Activated T-cell treated with anti-CD3 and anti-CD28 coated beads, Interleukin-2, amount 50 U/mL, for 72 hours (primary cell): ENCODE measurements around the gene PBRM1. TPM values are rescaled to one million over a fixed set of nuclear protein-coding genes. Genes with fewer than 3 reads are reported as not detected.
A peak's percentile ranks its signal among the peaks of the same experiment; 100 is the strongest.

Experiments
- ATAC-seq, 2 donors: fragments of 150-1000 bp; cut with Tn5 transposase; replicated peaks in 1 of 2; 2 replicates each; pipeline ENCODE4 v1.10.0; 2021; ENCODE audit warnings: moderate library complexity in 2 of 2, mild to moderate bottlenecking in 1 of 2
- DNase-seq, 2 donors: peaks; one replicate each; pipeline ENCODE4 v3.0.0; 2021 to 2022; ENCODE audit warnings: mixed read lengths in 1 of 2
- H3K27ac Mint-ChIP-seq: one replicate; pipeline ENCODE4 v1.8.0; 2022; ENCODE audit warnings: mild to moderate bottlenecking, moderate library complexity, mixed read lengths
- H3K27me3 Mint-ChIP-seq: one replicate; pipeline ENCODE4 v1.8.0; 2022; ENCODE audit warnings: low read depth, mixed read lengths
- H3K36me3 Mint-ChIP-seq, 2 donors: one replicate each; pipeline ENCODE4 v1.8.0; 2022; ENCODE audit warnings: mixed read lengths in 2 of 2, mild to moderate bottlenecking in 1 of 2; ENCODE audit not compliant: insufficient read depth in 2 of 2
- H3K4me1 Mint-ChIP-seq: one replicate; pipeline ENCODE4 v1.8.0; 2022; ENCODE audit warnings: low read depth, mixed read lengths
- H3K4me3 Mint-ChIP-seq, 2 donors: one replicate each; pipeline ENCODE4 v1.8.0; 2022; ENCODE audit warnings: mild to moderate bottlenecking in 2 of 2, mixed read lengths in 2 of 2, moderate library complexity in 2 of 2
- H3K9me3 Mint-ChIP-seq, 2 donors: one replicate each; pipeline ENCODE4 v1.8.0; 2022; ENCODE audit warnings: mixed read lengths in 2 of 2
- total RNA-seq, 2 donors: library from RNA; stranded (reverse); gene quantifications; one replicate each; pipeline ENCODE4 v1.2.3, GENCODE V29; 2022

Gene PBRM1
- total RNA-seq, 2 donors from 2014 or later: 66.2 to 66.7 TPM

DNA sequence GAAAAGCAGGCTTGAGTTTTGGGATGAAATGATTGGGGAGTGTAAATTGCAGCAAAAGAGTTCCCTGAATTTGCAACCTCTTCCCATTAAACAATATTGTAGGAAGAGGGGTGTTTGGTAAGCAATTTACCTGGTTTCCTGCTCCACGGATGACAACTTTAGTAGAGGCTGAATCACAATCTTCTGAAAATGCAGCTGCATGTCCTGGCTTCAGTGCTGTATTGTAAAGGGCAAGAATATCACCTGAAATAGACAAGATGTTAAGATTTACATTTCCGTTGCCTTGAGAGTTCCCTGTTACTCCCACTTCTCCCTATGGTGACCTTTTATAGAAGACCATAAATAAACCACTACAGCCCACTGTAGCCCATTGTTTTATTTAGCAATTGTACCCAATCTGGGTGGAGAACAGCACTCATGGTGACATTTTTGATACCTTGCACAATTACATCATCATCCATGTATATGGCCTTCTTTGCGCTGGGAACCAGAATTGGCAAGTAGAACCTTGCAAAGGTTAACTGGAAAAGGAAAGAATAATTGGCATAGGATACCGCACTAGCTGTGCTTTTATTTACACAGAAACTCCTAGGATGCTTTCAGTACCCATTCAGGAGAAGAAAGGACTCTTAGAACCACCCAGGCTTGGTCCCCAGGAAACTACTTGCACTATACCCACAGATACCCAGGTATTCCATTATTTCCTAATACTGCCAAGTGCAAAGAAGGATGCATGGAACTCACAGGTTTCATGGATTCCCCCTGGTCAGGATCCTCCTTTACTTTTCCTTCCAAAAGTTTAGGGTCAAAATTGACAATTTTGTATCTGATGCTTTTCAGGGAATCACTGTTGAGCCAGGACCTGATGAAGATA lies 10.3 kb upstream of the PBRM1 start:
- H3K4me1 Mint-ChIP-seq: peaks cover 46% of the 10 kb centered on the region
- no peak overlapping the region for H3K4me3 Mint-ChIP-seq
- peak overlapping the region; percentile 96 for H3K27ac Mint-ChIP-seq
- peaks cover 9 to 34% of the 10 kb centered on the region in 2 donors for H3K36me3 Mint-ChIP-seq
- DNase-seq (no peak), ATAC-seq (no peak)
- H3K27me3 Mint-ChIP-seq: no peaks in the 10 kb centered on the region
- H3K9me3 Mint-ChIP-seq: no peaks in the 10 kb centered on the region

DNA sequence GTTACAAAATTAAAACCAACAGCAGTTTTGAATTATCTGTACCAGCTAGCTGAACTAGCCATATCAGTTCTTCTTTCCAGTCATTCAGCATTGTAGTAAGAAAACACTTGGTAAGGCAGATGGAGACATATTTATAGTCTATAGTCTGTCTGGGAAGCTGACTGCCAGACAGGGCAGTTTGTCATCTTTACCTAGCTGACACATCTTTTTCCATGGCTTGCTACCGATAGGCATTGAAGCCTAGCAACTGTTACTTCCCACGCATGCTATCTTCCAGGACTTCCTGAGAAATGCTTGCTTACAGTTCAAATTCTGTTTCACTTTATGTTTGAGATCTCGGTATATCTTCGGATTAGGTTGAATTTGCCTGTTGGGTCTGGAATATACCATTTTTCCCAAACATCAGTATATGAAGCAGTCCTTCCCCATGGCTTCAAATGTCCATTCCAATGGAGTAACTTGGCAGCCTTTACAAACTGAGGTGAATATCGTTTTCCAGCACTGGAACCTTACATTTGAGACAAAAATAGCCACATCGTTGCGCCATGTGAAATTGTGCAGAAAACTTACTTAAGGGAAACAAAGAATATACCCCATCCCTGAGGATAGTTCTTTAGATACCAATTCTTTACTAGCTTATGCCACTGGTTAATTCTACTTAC lies 8.9 kb upstream of the PBRM1 start:
- Mint-ChIP-seq H3K4me1 (peaks cover 59% of the 10 kb centered on the region), H3K27me3 (no peaks in the 10 kb centered on the region), H3K9me3 (no peaks in the 10 kb centered on the region), H3K36me3 (peaks cover 14 to 47% of the 10 kb centered on the region in 2 donors), H3K27ac (peak overlapping the region; percentile 96), H3K4me3 (no peak overlapping the region)
- no peak for DNase-seq
- ATAC-seq: no peak

DNA sequence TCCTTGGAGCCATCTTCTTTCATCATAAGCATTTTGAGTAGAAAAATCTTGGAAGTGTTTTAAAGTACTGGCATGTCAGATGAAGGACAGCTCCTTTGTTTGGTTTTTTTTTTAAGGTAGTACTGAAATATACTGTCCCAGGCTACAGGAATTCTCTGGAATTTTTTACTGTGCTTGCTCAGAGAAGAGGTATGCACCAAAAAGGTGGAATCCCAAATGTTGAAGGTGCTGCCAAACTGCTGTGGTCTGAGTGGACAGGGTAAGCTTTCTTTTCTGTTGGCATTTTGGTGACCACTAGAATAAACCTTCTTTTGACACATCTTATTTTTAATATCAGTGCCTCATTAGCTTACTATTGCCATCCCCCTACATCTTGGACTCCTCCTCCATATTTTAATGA lies 7.4 kb upstream of the PBRM1 start:
- Mint-ChIP-seq H3K9me3 (no peaks in the 10 kb centered on the region), H3K4me3 (peak overlapping the region in 1 of 2 donors; percentile 10), H3K27me3 (no peaks in the 10 kb centered on the region), H3K36me3 (peaks cover 24 to 62% of the 10 kb centered on the region in 2 donors), H3K4me1 (peaks cover 75% of the 10 kb centered on the region), H3K27ac (peak overlapping the region; percentile 25)
- ATAC-seq: no peak
- DNase-seq: no peak

DNA sequence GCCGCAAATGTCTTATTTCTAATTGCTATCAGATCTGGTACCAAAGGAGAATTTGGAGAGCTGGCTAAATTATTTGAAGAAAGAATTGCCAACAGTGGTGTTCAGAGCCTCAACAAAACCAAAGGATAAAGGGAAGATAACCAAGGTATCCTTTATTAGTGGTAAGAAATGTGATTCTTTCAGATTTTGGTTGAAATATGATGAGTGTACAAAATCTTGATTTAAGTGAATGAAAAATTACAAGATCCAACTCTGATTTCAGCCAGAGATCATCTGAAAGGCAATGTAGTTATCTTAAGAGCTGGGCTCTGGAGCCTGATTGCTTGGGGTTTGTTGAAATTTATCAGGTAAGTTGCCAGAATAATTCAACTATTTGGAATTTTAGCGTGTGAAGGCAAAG lies 4.8 kb upstream of the PBRM1 start:
- ATAC-seq (no peak), DNase-seq (no peak)
- H3K4me3 Mint-ChIP-seq: peak overlapping the region in 1 of 2 donors; percentile 97
- peak overlapping the region; percentile 100 for H3K27ac Mint-ChIP-seq
- H3K9me3 Mint-ChIP-seq: no peaks in the 10 kb centered on the region
- H3K27me3 Mint-ChIP-seq: no peaks in the 10 kb centered on the region
- H3K36me3 Mint-ChIP-seq: peaks cover 32 to 68% of the 10 kb centered on the region in 2 donors
- H3K4me1 Mint-ChIP-seq: peaks cover 79% of the 10 kb centered on the region

DNA sequence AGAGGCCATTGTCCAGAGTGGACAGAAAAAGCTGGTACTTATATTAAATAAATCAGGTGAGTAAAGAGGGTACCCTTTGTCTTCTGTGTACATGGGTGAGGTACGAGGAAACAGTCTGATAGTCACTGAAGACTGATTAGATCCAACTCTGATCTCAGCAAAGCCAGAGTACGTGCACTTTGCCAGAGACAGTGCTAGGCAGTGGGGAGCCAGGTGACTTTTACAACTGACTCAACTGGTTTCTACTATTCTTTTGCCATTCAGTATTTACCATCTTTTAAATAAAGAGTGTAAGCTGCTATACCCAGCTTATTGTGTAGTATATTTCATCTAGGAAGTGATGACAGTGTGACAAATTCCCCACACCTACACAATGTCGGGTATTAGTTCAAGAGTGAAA lies 3.4 kb upstream of the PBRM1 start:
- H3K4me3 Mint-ChIP-seq: peak overlapping the region in 1 of 2 donors; percentile 97
- DNase-seq: no peak
- no peaks in the 10 kb centered on the region for H3K27me3 Mint-ChIP-seq
- H3K36me3 Mint-ChIP-seq: peaks cover 29 to 60% of the 10 kb centered on the region in 2 donors
- ATAC-seq: no peak
- peak overlapping the region; percentile 100 for H3K27ac Mint-ChIP-seq
- no peaks in the 10 kb centered on the region for H3K9me3 Mint-ChIP-seq
- H3K4me1 Mint-ChIP-seq: peaks cover 79% of the 10 kb centered on the region

DNA sequence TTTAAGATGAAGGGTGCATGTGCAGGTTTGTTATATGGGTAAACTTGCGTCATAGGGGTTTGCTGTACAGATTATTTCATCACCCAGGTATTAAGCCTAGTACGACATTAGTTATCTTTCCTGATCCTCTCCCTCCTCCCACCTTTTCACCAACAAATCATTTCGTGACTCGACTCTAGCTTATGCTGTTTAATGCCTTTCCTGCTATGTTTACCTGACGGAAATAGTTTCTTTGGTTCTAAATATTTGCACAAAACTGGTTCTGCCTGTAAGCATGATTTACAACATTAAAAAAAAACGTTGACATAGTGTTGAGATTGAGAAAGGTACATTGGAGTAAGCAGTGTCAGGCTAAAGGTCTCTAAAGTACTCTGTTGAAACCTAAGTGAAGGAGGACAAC lies 2.6 kb upstream of the PBRM1 start:
- DNase-seq (no peak), ATAC-seq (no peak)
- Mint-ChIP-seq H3K4me1 (peaks cover 81% of the 10 kb centered on the region), H3K4me3 (peak overlapping the region; percentile 97 to 98), H3K36me3 (peaks cover 24 to 53% of the 10 kb centered on the region in 2 donors), H3K9me3 (no peaks in the 10 kb centered on the region), H3K27ac (peak overlapping the region; percentile 100), H3K27me3 (no peaks in the 10 kb centered on the region)

DNA sequence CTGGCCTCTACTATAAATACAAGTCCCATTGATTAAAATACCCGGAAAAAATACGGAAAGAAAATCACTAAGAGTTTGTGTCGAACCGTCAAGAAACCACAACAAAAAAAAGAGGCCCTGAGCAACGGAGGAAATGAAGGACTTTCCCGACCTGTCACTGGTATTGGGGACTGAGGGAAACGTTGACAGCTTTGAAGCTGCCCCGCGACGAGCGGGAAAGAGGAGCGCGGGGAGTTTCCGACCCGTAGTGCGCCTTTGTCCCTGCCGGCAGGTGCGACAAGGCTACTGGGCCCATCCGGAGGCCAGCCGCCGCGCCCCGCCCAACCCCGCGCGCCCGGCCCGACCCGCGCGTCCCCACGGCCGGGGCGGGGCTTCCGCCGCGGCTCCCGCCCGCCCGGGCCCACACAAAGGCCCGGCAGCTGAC lies 416 bp downstream of the PBRM1 start:
- peak; percentile 79 to 86 for ATAC-seq
- Mint-ChIP-seq H3K27ac (peak overlapping the region; percentile 97), H3K9me3 (no peaks in the 10 kb centered on the region), H3K4me1 (peaks cover 90% of the 10 kb centered on the region), H3K27me3 (no peaks in the 10 kb centered on the region), H3K36me3 (peaks cover 19 to 38% of the 10 kb centered on the region in 2 donors), H3K4me3 (peak overlapping the region; percentile 77 to 82)
- DNase-seq: peak; percentile 90 to 91

DNA sequence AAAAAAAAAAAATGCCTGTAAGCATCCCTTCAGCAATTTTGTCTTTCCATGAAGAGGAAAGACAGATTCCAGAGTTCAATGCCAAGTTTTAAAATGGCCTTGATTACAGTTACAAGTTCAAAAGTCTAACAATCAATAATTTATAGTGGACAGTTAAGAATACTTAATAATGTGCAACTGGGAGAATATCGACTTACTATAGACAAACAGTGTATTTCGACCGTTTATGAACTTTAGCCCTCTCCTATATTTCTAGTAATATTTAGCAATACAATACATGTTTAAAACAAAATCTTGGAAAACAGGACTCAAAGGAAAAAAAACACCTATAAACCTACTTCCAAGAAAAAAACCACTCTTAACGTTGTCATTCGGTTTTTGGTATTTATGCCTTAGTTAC lies 1.5 kb downstream of the PBRM1 start:
- peak overlapping the region; percentile 77 to 82 for H3K4me3 Mint-ChIP-seq
- peaks cover 15 to 34% of the 10 kb centered on the region in 2 donors for H3K36me3 Mint-ChIP-seq
- H3K9me3 Mint-ChIP-seq: no peaks in the 10 kb centered on the region
- no peaks in the 10 kb centered on the region for H3K27me3 Mint-ChIP-seq
- DNase-seq: no peak
- no peak for ATAC-seq
- H3K27ac Mint-ChIP-seq: peak overlapping the region; percentile 97
- peaks cover 90% of the 10 kb centered on the region for H3K4me1 Mint-ChIP-seq

DNA sequence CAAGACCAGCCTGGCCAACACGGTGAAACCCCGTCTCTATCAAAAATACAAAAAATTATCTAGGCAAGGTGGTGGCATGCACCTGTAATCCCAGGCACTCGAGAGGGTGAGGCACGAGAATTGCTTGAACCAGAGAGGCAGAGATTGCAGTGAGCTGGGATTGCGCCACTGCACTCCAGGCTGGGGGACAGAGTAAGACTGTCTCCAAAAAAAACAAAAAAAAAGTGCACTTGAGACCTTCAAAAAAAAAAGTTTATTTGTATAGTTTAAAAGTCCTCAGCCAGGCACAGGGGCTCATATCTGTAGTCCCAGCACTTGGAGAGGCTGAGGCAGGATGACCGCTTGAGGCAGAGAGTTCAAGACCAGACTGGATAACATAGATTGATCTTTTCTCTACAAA lies 2.1 kb downstream of the PBRM1 start:
- ATAC-seq (no peak), DNase-seq (no peak)
- Mint-ChIP-seq H3K27me3 (no peaks in the 10 kb centered on the region), H3K4me3 (peak overlapping the region; percentile 77 to 82), H3K27ac (peak overlapping the region; percentile 97), H3K36me3 (peaks cover 18 to 34% of the 10 kb centered on the region in 2 donors), H3K9me3 (no peaks in the 10 kb centered on the region), H3K4me1 (peaks cover 90% of the 10 kb centered on the region)

DNA sequence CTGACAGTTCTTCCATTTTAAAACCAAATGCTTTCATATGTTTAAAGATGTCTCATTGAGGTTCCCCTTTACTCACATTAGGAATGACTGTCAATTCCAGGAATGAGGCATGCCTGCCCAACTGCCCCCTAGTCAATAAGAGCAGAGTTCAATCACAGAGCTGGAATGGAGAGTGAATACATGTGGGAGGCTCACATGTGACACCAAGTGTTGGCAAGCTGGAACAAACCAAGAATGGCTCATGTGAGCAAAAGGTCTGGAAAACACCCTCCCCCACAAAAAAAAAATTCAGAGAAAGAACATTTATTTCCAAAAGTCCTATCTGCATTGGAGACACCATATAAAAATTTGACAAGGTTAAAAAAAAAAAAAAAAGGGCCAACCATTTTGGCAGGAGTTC lies 3.7 kb downstream of the PBRM1 start:
- Mint-ChIP-seq H3K4me1 (peaks cover 74% of the 10 kb centered on the region), H3K36me3 (peaks cover 14 to 31% of the 10 kb centered on the region in 2 donors), H3K4me3 (peak overlapping the region; percentile 65 to 77), H3K27ac (peak overlapping the region; percentile 96), H3K27me3 (no peaks in the 10 kb centered on the region), H3K9me3 (no peaks in the 10 kb centered on the region)
- ATAC-seq (peak; percentile 36 to 44), DNase-seq (peak; percentile 49 to 53)

DNA sequence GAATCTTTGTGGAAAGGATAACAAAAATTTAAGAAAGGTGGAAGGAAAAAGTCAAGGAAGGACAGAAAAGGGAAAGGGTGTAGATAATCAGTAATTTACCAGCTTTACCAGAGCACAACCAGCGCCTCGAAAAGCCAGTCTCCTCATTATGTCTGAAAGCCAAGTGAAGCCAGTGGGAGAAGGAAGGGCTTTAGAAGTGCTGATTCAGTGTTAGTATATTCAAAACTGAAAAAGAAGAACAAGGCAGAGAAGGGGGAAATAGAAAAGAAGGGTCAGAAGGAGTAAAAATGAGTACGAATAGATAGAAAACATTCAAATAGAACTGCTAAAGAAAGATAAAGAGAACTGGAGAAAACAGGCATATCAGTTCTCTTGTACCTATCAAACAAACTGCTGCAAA lies 4.1 kb downstream of the PBRM1 start:
- Mint-ChIP-seq H3K36me3 (peaks cover 15 to 34% of the 10 kb centered on the region in 2 donors), H3K27ac (peak overlapping the region; percentile 96), H3K4me3 (peak overlapping the region; percentile 65 to 77), H3K27me3 (no peaks in the 10 kb centered on the region), H3K9me3 (no peaks in the 10 kb centered on the region), H3K4me1 (peaks cover 69% of the 10 kb centered on the region)
- no peak for ATAC-seq
- no peak for DNase-seq

DNA sequence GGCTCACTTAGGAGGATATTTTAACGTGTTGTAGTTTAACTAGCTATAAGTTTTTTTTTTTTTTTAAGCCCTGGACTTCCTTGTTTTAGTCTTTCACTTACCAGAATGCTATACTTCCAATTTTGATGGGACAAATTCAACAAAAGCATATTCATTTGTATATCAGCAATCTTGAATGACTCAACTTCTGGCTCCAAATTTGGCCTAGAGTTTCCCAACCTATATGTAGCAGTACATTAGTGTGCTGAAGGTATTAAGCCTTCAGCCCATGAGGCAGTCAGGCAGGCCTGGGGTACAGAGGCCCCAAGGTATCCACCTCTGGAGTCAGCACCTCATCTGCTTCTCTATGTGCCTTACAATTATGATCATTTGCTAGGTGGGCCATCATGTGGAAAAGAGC lies 5.9 kb downstream of the PBRM1 start:
- peak overlapping the region; percentile 86 for H3K27ac Mint-ChIP-seq
- H3K4me3 Mint-ChIP-seq: peak overlapping the region; percentile 44 to 78
- H3K9me3 Mint-ChIP-seq: no peaks in the 10 kb centered on the region
- H3K4me1 Mint-ChIP-seq: peaks cover 62% of the 10 kb centered on the region
- no peaks in the 10 kb centered on the region for H3K27me3 Mint-ChIP-seq
- peaks cover 15 to 41% of the 10 kb centered on the region in 2 donors for H3K36me3 Mint-ChIP-seq
- DNase-seq: no peak
- ATAC-seq: no peak

DNA sequence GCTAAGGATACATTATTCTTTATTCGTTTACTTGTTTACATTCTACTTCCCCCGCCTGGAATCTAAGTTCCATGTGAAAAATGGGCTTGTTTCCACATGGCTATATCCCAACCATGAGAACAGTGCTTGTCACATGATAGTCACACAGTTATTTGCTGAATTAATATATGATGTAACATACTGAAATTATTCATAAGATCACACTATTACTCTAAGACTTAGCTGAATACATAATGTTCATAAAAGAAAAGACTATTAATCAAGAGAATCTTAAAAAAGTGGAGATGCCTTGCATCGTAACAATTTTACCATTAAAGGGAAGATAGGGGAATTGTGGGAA lies 6.5 kb downstream of the PBRM1 start:
- no peak for ATAC-seq
- Mint-ChIP-seq H3K4me1 (peaks cover 56% of the 10 kb centered on the region), H3K27me3 (no peaks in the 10 kb centered on the region), H3K9me3 (no peaks in the 10 kb centered on the region), H3K4me3 (peak overlapping the region in 1 of 2 donors; percentile 78), H3K27ac (peak overlapping the region; percentile 86), H3K36me3 (peaks cover 15 to 38% of the 10 kb centered on the region in 2 donors)
- DNase-seq: no peak
